Measurements from ENCODE around the gene POLR1D.

DNA sequence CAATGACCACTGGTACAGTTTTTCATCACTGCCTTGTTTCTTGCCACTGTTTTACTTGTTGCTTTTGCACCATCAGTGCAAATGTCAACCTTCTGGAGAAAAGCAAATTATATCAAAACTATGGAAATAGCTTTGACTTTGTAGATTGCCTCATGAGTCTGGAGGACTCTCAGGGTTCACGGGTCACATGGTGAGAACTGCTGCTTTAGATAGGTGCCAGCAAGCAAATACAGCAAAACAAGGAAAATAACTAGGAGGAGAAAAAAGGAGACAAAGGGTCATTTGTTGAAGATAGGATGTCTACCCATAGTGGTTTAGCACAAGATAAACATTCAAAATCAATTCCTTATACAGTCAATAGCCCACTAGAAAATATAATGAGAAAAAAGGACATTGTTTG, 33.1 kb downstream of the POLR1D start:
- TF ChIP-seq CTCF (IDR thresholded peaks at IDR 0.05; ENCODE audit: low read depth, low read length) (no peak), EZH2phosphoT487 (IDR thresholded peaks at IDR 0.05; ENCODE audit: low read depth) (no peak)

Data from OCI-LY3 (cell line).